Activated T-cell treated with anti-CD3 and anti-CD28 coated beads for 24 hours (primary cell): Measurements from ENCODE around the gene HMX1.

Experiments
- DNase-seq: peaks from one replicate; pipeline ENCODE4 v3.0.0-alpha.2; 2020; ENCODE audit warnings: low read depth

HMX1 gene

GRCh38 chr4:8910100-8910821, 38.6 kb upstream of the HMX1 start:
- no peak for DNase-seq

GRCh38 chr4:8909548-8909947, 37.9 kb upstream of the HMX1 start:
- DNase-seq: no peak

GRCh38 chr4:8908206-8908893, 36.7 kb upstream of the HMX1 start:
- DNase-seq: no peak

- DNase-seq: no peak
Measured at GRCh38 chr4:8907596-8908205, 36.1 kb upstream of the HMX1 start.

GRCh38 chr4:8906991-8907595, 35.5 kb upstream of the HMX1 start:
- no peak for DNase-seq

GRCh38 chr4:8906668-8906970, 35.0 kb upstream of the HMX1 start:
- no peak for DNase-seq

GRCh38 chr4:8905773-8906667, 34.4 kb upstream of the HMX1 start:
- DNase-seq: no peak

- no peak for DNase-seq
Measured at GRCh38 chr4:8905226-8905772, 33.7 kb upstream of the HMX1 start.

- no peak for DNase-seq
Measured at GRCh38 chr4:8904666-8905065, 33.0 kb upstream of the HMX1 start.

- no peak for DNase-seq
Measured at GRCh38 chr4:8904041-8904501, 32.4 kb upstream of the HMX1 start.

GRCh38 chr4:8901335-8901734, 29.7 kb upstream of the HMX1 start:
- DNase-seq: no peak

- no peak for DNase-seq
Measured at GRCh38 chr4:8900588-8900987, 28.9 kb upstream of the HMX1 start.

GRCh38 chr4:8898419-8898818, 26.8 kb upstream of the HMX1 start:
- DNase-seq: no peak

- no peak for DNase-seq
Measured at GRCh38 chr4:8897251-8898167, 25.9 kb upstream of the HMX1 start.

GRCh38 chr4:8896506-8896905, 24.9 kb upstream of the HMX1 start:
- no peak for DNase-seq

GRCh38 chr4:8896071-8896470, 24.4 kb upstream of the HMX1 start:
- no peak for DNase-seq

- DNase-seq: no peak
Measured at GRCh38 chr4:8895295-8895694, 23.7 kb upstream of the HMX1 start.

GRCh38 chr4:8894424-8894816, 22.8 kb upstream of the HMX1 start:
- no peak for DNase-seq

GRCh38 chr4:8893624-8894423, 22.2 kb upstream of the HMX1 start:
- DNase-seq: no peak

GRCh38 chr4:8893227-8893623, 21.6 kb upstream of the HMX1 start:
- DNase-seq: no peak
